ENCODE results near the gene COL15A1.
"Not testable (repeated sequence)": the region's sequence is repeated elsewhere in the genome, so short reads cannot be mapped to it uniquely, and the experiment has no call there.

Gene COL15A1

DNA sequence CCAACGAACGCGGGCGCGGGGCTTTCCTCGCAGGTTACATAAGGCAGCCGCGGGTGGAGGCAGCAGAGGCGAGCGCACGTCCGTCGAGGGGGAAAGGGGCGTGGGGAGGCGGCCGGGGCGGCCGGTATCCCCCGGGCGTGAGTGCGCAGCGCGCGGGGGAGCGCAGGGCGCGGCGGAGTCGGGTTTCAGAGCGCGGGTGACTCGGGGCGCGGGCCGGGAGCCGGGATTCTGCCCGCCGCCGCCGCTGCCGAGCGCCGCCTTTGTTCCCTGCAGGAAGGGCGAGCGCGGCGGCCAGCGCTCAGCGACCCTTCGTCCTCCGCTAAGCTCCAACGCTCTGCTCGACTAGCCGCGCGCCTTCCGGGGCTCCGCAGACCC, at the start of gene COL15A1:
Gene COL15A1, plus strand, starts transcription at position 226 of the 375 bp plus-strand sequence. CDS start 155 bp downstream, outside the sequence.
- no peak for DNase-seq

DNA sequence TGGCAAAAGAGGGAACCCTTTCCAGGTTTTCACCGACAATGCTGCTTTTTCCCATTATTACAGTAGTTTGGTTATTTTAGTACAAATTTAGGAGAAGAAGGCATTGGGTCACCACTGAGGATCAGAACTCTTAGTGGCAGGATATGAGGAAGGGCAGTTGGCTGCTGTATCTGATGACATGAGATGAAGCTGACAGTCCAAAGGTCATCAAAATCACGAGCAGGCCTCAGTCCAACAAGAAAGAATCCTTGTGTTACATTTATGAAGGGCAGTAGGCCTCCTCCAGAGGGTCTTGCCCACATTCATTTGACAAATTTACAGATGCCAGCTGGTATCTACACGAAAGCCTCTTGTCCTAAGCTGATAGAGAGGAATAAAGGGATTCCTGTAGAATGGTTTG, 49.5 kb upstream of the COL15A1 start:
- DNase-seq, result no peak

DNA sequence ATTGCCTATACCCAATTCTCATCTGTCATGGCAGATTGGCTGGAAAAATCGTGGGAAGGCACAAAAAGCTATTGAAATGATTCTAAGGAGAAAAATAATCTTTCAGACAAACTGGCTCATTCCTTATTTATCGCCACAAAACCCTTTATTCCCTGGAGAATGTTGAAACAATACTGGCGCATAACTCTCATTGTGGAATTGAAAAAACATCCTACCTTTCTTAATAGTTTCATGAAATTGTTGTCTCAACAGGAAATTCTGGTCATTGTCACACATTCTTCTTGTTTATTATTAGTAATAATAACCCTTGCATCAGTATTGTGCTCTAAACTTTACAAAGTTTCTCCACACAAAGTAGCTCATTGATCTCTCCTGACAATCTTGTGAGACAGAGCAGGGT, 48.9 kb upstream of the COL15A1 start:
- DNase-seq, result no peak

DNA sequence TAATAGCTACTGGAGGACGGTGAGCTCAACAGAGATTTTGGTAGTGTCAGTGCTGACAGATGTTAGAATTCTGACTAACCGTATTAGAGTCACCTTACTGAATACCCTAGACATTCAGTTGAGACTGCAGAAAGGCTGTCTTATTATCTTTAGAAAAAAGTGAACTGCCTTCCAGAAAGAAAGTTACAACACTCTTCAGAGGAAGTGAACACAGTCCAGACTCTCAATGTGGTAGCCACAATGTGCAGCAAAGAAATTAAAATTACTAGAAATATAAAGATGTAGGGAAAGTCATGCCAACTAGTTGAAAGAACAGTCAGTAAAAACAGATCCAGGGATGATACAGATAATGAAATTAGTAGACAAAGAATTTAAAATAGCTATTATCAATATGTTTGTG, 47.1 kb upstream of the COL15A1 start:
- DNase-seq, result no peak

DNA sequence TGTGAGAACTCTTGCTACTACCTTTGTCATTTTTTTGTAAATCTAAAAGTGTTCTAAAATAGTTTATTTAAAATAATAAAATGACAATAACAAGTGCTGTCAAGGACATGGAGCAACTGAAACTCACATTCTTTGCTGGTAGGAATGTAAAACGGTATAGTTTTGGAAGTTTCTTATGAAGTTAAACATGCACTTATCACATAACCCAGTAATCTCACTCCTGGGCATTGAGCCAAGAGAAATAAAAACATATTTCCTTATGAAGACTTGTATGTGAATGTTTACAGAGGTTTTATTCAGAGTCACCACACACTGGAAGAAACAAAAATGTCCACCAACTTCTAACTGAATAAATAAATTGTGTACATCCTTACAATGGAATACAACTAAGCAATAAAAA, 46.0 kb upstream of the COL15A1 start:
- DNase-seq, result no peak

DNA sequence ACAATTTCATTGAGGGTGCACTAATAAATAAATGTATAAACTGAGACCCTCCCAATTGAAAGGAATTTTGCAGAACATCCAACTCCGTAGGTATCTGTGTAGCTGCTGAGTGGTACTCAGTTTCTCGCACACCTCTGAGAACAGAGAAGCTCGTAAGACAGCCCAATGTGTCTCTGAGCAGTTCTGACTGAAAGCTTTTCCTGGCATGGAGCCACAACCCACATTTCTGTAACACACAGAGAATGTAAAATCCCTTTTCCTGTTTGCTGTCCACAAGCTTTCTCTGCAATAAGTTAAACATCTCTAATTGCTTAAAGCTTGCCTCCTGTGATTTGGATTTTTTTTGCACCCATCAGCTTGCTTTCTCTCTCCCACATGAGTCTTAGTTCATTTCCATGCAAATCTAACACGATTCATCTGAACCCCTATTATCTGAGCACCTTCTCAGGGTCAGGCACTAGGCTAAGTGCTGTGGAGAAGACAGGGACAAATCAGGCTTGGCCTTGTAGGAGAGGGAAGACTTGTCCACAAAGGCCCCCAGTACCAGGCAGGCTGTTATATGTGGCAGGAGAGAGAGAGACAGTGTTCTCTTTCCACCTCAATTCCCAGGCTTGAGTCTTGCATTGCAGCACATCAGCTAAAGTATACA, 44.2 kb upstream of the COL15A1 start:
- DNase-seq, result no peak

DNA sequence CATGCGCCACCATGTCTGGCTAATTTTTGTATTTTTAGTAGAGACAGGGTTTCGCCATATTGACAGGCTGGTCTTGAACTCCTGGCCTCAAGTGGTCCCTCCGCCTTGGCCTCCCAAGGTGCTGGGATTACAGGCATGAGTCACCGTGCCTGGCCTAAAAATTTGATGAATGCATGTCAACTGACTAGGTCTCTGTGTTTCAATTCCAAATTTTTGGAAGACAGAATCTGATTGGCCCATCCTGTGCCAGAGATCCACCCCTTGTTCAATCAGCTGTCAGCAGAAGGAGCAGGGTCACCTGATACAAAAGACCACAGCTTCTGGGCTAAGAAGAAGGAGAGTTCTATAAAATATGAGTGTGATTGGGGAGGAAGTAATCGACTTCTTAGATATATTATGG, 43.5 kb upstream of the COL15A1 start:
- DNase-seq, result no peak

DNA sequence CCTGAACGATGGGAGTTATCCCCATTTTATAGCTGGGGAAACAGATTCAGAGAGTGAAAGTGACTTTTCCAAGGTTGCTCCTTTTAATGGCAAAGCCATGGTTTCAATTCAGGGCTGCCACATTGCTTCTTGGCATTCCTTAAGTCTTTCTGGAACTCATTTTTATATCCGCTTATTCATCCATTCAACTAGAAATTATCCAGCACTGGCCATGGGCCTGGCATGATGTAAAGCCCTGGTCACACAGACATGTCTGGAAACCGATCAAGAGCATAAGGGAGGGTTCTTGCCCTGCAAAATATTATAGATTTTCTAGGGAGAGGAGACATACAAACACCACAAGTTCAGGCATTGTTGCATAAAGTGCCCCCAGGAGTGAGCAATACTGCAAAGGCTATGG, 43.0 kb upstream of the COL15A1 start:
- no peak for DNase-seq

DNA sequence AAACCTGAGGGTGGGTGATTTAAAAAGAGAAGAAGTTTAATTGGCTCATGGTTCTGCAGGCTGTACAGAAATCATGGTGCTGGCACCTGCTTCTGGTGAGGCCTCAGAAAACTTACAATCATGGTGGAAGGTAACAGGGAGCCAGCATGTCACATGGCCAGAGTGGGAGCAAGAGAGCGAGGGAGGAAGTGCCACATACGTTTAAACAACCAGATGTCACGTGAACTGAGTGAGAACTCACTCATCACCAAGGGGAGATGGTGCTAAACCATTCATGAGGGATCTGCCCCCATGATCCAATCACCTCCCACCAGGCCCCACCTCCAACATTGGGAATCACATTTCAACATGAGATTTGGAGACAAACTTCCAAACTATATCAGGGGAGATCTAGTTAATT, 41.9 kb upstream of the COL15A1 start:
- DNase-seq, result not testable (repeated sequence)

DNA sequence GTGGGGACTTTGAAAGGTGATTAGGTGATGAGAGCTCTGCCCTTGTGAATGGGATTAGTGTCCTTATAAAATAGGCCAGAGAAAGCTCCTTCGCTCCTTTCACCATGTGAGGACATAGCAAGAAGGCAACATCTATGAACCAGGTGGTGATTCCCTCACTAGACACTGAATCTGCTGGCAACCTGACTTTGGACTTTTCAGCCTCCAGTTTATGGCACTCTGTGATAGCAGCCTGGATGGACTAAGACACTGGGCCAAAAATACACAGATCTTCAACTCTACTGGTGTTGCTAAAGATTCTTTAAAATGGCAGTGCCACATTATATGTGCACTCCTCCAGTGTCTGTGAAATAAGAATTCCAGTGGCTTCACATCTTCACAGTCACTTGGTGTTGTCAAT, 41.2 kb upstream of the COL15A1 start:
- DNase-seq, result no peak

DNA sequence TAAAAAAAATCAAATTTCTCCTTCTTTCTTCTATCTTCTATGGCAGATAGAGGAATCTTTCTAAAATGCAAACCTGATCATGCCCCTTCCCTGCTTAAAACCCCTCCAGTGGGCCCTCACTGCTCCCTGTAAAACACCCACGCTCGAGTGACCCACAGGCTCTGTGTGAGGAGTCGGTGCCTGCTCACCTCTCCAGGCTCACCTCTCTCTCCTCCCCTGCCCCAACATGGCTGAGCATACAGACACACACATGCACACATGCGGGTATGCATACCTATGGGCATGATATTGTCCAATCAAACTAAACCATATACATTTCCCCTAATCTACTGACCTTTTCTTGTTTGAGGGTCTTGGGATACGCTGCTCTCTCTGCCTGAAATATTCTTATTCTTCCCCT, 40.8 kb upstream of the COL15A1 start:
- no peak for DNase-seq

DNA sequence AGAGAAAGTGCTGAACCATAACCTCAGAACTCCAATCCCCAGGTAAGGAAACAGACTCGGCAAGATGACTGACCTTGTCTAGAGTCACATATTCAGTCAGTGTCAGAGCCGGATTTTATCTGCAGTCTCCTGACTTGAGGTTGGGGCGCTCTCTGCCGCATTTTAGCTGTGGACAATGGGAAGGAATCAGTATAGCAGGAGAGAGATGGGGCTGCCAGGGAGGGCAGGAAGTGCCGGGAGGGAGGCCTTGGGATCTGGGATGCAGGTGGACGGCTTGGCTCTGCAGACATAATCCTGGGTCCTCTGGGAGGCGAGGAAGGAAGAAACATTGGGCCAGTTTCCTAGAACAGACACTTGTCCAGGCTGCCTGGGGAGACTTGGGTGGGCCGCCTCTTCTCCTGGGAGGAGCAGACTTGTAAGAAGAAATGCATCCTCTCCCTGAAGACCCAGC, 39.7 kb upstream of the COL15A1 start:
- DNase-seq, result no peak

DNA sequence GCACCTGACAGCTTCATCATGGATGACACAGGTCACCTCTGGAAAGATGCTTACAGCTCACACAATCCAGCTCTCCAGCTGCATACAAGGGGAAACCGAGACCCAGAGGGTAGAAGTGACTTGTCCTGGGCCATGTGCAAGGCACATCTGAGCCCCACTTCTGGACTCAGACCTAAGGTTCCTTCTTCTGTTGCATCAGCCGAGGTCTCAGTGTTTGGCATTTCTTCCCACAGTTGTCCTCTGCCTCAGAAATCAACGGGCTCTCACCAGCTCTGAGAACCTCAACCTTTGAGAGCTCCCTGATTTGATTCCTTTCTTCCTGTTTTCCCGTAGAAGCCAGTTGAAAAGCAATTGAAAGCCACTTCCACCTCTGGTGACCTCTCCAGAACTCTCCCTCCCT, 38.7 kb upstream of the COL15A1 start:
- no peak for DNase-seq

DNA sequence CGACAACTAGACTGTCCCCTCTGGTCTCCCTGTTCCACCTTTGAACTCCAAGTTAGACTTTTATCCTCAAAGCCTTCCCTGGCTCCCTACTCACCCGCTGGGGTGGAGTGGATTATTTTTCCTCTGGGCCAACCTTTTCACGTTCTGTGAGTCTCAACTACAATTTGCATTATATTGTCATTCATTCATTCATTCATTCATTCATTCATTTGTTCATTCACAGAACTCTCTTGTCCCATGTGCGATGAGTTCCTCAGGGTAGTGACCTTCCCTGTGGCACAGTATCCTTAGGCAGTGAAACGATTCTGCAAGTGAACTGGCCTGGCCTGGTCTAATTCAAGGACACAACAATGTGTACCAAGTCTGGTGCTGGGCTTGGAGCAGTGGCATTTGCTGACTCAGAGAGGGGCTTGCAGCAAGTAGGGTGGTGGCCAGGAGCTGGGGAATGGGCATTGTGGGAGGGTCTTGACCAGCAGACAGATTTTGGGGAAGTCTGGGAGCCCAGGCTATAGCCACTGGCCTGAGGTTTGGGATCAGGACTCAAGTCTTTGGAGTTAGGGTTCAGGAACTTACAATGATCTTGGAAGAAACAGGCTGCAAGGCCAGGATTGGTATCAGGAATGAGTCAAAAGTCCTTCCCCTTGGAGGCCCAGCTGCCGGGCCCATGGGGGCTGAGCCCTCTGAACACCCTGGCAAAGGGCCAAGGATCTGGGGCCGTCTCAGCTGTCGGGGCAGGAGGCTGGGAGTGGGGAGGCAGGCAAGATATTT, 37.2 kb upstream of the COL15A1 start:
- DNase-seq, result no peak

DNA sequence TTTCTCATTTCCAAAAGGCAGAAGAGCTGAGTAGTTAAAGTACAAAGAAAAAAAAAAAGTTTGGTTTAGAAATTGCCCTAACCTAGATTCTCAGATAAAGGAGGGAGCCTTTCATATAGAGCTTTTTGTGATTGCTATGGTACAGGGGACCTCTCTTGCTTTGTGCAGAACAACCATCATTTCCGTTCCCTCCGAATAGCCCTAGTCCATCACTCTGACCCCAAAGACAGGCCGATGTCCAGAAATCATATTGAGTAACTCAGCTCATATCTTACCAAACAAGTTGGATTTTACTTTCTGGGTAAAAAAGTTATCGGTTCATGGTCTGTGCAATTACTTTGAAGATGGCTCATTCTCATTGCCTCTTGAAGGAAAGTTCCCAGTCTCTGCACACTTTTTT, 36.7 kb upstream of the COL15A1 start:
- no peak for DNase-seq

DNA sequence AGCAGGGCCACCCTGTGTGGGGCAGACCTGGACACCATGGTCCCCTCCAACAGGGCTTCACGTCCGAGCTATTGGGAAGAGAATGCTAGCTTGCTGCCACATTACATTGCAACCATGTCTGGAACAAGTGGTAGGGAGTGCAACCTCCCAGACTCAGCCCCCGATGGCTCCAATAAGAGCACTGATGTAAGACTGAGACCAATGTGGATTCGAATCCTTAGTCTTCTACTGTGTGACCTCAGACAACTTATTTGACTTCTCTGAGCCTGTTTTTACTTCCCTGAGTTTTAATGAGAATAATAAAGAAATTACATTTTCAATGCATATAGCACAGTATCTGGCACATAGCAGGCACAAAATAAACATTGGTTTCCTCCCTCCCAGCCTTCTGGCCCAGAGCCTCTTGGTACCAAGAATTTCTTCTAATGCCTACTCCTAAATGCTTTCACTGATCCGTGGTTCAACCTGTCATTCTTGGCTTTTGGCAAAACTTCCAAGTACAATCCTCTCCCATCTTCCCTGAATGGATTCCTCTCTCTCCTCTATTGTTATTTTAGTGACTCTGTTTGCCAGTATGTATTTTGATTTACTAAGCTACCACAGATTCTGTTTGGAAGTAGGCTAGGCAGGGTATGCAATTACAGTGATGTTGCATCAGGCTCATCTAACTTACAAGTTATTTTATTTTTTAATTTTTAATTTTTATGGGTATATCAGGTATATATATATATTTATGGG, 34.6 kb upstream of the COL15A1 start:
- DNase-seq, result no peak

DNA sequence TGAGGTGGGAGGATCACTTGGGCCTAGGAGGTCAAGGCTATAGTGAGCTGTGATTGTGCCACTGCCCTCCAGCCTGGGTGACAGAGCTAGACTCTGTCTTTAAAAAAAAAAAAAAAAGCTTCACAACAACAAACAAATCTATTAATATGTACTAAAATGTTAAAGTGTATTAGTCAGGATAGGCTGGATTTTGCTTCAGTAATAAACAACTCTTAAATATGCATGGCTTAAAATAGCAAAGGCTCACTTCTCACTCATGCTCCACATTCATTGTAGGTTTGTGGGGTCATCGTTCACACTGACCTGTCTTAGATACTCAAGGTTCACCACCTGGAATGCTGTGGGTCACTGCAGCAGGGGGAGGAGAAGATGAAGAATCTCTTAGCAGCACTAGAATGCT, 33.8 kb upstream of the COL15A1 start:
- no peak for DNase-seq

DNA sequence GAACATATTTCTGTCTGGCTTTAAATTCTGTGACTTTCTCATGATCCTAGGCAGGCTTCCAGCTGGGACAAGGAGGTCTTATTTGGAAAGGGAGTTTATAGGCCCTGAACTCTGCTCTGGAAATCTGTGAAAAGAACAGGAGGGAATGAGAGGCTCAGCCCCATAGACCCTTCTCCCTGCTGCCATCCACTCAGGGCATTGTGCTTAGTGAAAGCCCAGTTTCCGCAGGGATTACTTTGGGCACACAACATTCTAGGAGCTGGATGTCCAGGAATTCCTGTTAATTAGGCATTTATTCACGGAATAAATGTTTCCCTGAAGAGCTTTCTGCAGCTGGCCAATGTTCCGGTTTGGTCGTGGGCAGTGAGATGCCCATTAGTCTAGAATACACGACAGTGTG, 32.7 kb upstream of the COL15A1 start:
- no peak for DNase-seq

DNA sequence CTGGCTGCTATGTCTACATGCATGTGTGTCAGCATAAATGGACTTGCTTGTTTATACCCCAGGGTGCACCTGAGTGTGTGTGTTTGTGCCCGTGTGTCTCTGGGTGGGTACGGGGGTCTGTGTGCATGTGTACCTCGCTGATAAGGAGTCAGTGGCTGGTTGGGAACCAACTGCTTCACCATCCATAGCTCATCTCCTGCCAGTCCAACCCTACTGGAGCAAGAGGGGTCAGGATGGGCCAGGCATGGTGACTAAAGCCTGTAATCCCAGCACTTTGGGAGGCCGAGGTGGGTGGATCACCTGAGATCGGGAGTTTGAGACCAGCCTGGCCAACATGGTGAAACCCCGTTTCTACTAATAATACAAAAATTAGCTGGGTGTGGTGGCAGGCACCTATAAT, 32.0 kb upstream of the COL15A1 start:
- not testable (repeated sequence) for DNase-seq

DNA sequence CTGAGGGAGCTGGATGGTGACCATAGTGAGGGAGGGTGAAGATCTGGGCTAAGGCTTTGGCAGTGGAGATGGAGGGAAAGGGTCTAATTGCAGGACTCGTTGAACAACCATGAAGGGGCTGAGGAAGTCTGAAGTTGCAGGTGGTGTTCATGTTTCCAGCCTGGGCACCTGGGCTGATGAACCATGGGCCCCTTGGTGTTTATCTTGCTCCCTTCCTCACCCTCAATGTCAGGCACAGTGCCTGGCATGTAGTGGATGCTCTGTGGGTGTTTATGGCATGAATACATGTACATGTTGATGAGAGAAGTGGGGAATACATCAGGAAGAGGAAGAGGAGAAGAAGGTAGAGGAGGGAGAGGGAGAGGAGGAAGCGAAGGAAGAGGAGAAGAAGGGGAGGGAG, 31.3 kb upstream of the COL15A1 start:
- no peak for DNase-seq

DNA sequence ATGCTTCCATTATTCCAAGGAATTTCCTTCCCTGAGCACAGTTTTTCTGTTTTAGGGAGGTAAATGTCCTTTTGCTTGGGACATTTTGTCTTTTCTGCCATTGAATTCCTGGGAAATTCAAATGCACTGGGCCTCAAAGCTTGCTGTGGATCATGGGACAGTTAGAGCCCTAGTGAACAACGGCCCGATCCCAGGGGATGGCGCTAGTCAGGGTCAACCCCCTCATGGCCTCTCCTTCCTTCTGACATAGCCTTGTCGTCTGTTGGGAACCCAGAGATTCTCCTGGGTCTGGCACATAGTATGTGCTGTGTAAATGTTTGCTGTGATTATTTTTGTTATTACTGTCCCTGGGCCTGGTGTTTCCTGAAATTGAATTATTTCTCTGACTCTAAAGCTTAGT, 30.7 kb upstream of the COL15A1 start:
- no peak for DNase-seq

DNA sequence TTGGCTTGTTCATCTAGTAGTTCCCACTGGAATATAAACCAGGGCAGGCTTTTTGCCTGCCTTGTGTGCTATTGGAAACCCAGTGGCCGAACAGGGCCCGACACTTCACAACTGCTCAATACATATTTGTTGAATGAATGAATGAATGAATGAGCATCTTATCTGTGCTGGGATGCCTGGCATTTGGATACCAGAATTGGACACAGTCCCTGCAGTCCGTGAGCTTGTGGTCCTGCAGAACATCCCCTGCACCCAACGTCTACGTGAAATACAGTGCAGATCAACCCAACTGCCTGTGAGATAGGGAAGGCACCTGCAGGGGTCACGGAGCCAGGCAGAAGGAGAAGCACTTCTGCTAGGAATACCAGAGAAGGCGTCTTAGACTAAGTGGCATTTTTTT, 30.0 kb upstream of the COL15A1 start:
- DNase-seq, result no peak

DNA sequence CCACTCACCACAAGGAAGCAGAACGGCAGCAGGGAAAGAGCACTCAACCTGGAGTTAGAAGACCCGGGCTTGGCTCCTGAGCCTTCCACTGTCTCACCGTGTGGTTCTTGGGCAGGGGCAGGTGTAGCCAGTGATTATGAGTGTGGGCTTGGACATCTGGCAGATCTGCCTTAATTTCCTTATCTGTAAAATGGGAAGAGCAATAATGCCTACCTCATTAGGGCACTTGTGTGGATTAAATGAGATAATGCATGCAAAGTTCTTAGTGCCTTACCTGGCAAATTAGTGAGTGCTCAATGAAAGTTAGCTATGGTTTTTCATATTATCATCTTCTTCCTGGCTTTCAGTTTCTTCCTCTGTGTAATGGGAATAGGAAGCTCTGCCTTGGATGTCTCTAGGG, 28.1 kb upstream of the COL15A1 start:
- DNase-seq, result no peak

DNA sequence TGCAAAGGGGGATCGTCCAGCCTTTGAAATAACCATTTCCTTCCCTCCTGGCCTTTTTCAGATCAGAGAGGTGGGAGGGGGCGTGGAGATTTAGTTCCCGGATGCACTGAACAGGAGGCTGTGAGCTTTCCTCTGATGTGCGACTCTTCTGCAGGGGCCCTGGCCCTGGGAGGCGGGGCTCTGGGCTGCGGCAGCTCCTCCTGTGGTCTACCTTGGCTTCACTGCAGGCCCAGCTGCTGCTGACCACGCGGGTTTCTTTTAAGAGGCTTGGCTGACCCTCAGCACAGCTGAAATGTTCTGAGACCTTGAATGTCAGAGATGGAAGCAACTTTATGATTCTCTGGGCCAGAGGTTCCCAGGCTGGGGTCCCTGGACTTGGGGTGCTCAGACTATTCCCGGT, 27.0 kb upstream of the COL15A1 start:
- no peak for DNase-seq

Measured in CD4-positive, alpha-beta T cell treated with Interleukin-1 beta for 1 hour (primary cell).